GM19455 (cell line): ENCODE results near the gene NELL1.

Source experiments
- ATAC-seq: cut with Tn5 transposase; IDR thresholded peaks from one replicate; pipeline ENCODE4 v1.9.1; 2021; ENCODE audit not compliant: unreplicated experiment

NELL1 gene

DNA sequence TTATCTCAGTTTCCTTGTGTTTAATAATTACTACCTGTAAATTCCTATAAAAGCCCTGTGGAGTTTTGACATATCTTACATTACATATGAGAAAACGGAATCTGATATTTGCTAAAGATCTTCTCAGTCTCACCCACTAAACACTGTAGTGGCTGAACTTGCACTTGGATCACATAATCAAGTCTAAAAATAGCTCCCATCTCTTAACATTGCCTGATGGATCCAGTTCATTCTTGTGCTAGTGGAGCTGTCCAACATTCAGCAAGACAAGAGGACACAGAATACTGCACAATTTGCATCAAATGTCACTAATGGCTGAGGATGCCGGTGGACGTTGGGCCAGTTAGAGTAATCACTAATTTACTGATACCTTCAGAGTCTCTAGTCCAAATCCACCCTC, 953.6 kb downstream of the NELL1 start:
- no peak for ATAC-seq
